ENCODE measurements around the gene IQCK. TPM values are rescaled to one million over a fixed set of nuclear protein-coding genes. Genes with fewer than 3 reads are reported as not detected.

Gene IQCK
- total RNA-seq, 1 donor from 2014 or later, result 19.2 TPM

DNA sequence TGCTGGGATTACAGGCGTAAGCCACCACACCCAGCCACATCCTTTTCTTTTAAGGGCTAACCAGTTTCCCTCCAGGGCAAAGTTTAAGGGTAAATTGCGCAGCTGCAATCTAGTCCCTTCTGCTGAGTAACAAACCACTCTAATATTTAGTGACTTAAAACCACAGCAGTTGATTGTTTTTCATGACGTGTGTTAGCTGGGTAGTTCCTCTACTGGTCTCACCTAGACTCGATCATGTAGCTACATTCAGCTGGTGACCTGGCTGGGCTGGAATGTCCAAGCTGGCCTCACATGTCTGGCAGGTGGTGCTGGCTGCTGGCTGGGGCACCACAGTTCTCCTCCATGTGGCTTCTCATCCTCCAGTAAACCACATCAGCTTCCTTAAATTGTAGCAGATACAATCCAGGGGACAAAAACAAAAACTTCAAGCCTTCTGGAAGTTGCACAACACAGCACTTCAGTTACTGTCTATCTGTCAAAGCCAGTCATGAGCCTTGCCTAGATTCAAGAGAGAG, 91.1 kb downstream of the IQCK start:
- intact Hi-C loops (cut with DNase I), result no loop called here
- H3K27me3 ChIP-seq, result no peaks in the 10 kb centered on the region
- H3K36me3 ChIP-seq, result no peaks in the 10 kb centered on the region
- DNase-seq (ENCODE audit: extremely low spot score in 2 of 2), result no peak
- no peak for TF ChIP-seq POLR2AphosphoS5 (IDR thresholded peaks at IDR 0.05; ENCODE audit: insufficient read depth in 1 of 2, low read depth in 1 of 2)
- no peak for TF ChIP-seq POLR2A (IDR thresholded peaks at IDR 0.05)
- TF ChIP-seq, protein P1, sequence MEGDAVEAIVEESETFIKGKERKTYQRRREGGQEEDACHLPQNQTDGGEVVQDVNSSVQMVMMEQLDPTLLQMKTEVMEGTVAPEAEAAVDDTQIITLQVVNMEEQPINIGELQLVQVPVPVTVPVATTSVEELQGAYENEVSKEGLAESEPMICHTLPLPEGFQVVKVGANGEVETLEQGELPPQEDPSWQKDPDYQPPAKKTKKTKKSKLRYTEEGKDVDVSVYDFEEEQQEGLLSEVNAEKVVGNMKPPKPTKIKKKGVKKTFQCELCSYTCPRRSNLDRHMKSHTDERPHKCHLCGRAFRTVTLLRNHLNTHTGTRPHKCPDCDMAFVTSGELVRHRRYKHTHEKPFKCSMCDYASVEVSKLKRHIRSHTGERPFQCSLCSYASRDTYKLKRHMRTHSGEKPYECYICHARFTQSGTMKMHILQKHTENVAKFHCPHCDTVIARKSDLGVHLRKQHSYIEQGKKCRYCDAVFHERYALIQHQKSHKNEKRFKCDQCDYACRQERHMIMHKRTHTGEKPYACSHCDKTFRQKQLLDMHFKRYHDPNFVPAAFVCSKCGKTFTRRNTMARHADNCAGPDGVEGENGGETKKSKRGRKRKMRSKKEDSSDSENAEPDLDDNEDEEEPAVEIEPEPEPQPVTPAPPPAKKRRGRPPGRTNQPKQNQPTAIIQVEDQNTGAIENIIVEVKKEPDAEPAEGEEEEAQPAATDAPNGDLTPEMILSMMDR (IDR thresholded peaks at IDR 0.05), result no peak
- H3K27ac ChIP-seq, result no peak overlapping the region
- H3K9me3 ChIP-seq, result peaks cover 7% of the 10 kb centered on the region
- no peaks in the 10 kb centered on the region for H3K4me1 ChIP-seq
- H3K4me3 ChIP-seq, result no peak overlapping the region

DNA sequence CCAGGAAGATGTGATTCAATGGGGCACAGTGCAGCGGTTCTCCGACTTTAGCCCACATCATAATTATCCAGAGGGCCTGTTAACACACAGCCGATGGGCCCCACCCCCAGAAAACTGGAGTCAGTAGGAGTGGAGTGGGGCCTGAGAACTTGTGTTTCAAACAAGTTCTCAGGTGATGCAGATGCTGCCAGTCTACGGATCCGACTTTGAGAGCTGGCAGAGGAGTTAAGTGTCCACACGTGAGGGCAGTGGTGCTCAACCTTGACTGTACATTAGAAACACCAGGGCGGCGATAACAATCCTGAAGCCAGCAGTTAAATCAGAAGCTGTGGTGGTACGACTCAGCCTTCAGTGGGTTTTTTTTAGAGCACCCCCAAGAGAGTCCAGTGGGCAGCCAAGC, 91.6 kb downstream of the IQCK start:
- H3K27ac ChIP-seq, result no peak overlapping the region
- no peaks in the 10 kb centered on the region for H3K27me3 ChIP-seq
- no peaks in the 10 kb centered on the region for H3K36me3 ChIP-seq
- no peak overlapping the region for H3K4me3 ChIP-seq
- H3K4me1 ChIP-seq, result no peaks in the 10 kb centered on the region
- intact Hi-C loops (cut with DNase I), result no loop called here
- TF ChIP-seq POLR2AphosphoS5 (IDR thresholded peaks at IDR 0.05; ENCODE audit: insufficient read depth in 1 of 2, low read depth in 1 of 2), result no peak
- no peak for DNase-seq (ENCODE audit: extremely low spot score in 2 of 2)
- H3K9me3 ChIP-seq, result peaks cover 7% of the 10 kb centered on the region

DNA sequence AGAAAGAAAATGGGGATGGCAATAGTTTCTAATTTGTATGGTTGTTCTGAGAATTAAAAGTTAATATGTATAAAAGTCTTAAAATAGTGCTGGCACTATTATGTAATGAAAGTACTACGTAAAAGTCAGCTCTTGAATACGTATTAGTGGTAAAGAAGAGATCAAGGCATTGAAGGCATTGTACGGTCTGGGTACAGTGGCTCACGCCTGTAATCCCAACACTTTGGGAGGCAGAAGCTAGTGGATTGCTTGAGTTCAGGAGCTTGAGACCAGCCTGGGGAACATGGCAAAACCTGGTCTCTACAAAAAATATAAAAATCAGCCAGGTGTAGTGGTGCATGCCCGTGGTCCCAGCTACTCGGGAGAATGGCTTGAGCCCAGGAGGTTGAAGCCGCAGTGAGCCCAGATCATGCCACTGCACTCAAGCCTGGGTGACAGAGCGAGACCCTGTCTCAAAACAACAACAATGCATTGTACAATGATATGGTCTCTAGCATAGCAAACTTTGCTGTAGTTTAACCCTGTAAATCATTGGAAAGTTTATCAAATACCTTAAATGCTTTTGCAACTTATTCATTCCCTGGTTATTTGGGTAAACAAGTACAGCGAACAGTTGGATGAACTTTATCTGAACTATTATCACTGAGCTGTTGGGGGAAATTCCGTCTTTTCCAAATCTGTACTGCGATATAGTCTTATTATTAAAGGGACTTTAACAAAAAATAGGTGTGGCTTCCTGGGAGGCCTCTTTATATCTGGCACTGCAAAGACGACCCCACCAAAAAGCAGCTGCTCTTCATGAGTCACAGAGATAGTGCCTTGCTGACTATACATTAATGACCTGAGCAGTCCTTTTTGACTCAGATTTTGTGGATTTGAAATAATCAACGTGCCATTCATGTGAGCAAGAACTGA, 93.0 kb downstream of the IQCK start:
- no peaks in the 10 kb centered on the region for H3K27me3 ChIP-seq
- H3K4me3 ChIP-seq, result no peak overlapping the region
- no peak for DNase-seq (ENCODE audit: extremely low spot score in 2 of 2)
- intact Hi-C loops (cut with DNase I), result no loop called here
- H3K4me1 ChIP-seq, result no peaks in the 10 kb centered on the region
- H3K36me3 ChIP-seq, result no peaks in the 10 kb centered on the region
- H3K9me3 ChIP-seq, result peaks cover under 1% of the 10 kb centered on the region
- TF ChIP-seq POLR2A (IDR thresholded peaks at IDR 0.05) (no peak), POLR2AphosphoS5 (IDR thresholded peaks at IDR 0.05; ENCODE audit: insufficient read depth in 1 of 2, low read depth in 1 of 2) (no peak)
- TF ChIP-seq, protein P1 (IDR thresholded peaks at IDR 0.05), result no peak
- H3K27ac ChIP-seq, result peak overlapping the region; percentile 2

DNA sequence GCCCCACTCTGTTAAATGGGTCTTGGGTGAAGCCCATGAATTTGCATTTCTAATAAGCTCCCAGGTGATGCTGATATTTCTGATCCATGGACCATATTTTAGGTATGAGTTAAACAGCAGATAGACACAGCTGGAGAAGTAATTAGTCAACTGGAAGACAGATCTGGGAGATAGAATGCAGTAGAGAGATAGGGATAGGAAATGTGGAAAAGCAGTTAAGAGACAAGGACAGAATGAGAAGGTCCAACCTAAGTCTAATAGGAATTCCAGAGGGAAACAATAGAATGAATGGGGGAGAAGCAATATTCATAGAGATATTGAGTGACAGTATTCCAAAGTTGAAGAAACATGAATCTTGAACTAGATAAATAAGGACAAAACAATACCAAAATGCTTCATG, 94.9 kb downstream of the IQCK start:
- no peaks in the 10 kb centered on the region for H3K27me3 ChIP-seq
- no peaks in the 10 kb centered on the region for H3K4me1 ChIP-seq
- TF ChIP-seq POLR2A (IDR thresholded peaks at IDR 0.05) (no peak), POLR2AphosphoS5 (IDR thresholded peaks at IDR 0.05; ENCODE audit: insufficient read depth in 1 of 2, low read depth in 1 of 2) (no peak)
- TF ChIP-seq, protein P1 (IDR thresholded peaks at IDR 0.05), result no peak
- no peaks in the 10 kb centered on the region for H3K9me3 ChIP-seq
- no peak for DNase-seq (ENCODE audit: extremely low spot score in 2 of 2)
- H3K36me3 ChIP-seq, result no peaks in the 10 kb centered on the region
- H3K27ac ChIP-seq, result no peak overlapping the region
- intact Hi-C loops (cut with DNase I), result no loop called here
- H3K4me3 ChIP-seq, result no peak overlapping the region

DNA sequence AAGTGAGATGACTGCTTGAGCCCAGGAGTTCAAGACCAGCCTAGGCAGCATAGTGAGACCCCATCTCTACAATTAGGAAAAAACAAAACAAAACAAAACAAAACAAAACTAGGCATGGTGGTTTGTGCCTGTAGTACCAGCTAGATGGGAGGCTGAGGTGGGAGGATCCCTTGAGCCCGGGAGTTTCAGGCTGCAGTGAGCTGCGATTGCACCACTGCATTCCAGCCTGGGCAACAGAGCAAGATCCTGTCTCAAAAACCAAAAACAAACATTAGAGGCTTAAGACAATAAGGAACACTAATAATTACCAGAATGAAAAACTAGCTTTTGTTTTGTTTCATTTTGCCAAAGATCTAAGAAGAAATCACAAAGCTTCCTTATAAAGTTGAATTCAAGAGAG, 97.3 kb downstream of the IQCK start:
- no peak for DNase-seq (ENCODE audit: extremely low spot score in 2 of 2)
- Histone ChIP-seq H3K27ac (no peak overlapping the region), H3K9me3 (no peaks in the 10 kb centered on the region), H3K4me3 (no peak overlapping the region), H3K27me3 (no peaks in the 10 kb centered on the region), H3K4me1 (no peaks in the 10 kb centered on the region), H3K36me3 (no peaks in the 10 kb centered on the region)
- intact Hi-C loops (cut with DNase I), result no loop called here
- TF ChIP-seq POLR2AphosphoS5 (IDR thresholded peaks at IDR 0.05; ENCODE audit: insufficient read depth in 1 of 2, low read depth in 1 of 2) (no peak), POLR2A (IDR thresholded peaks at IDR 0.05) (no peak)
- TF ChIP-seq, protein P1 (IDR thresholded peaks at IDR 0.05), result no peak

Measured in vagina (tissue), 2 donors.